HUES6 (cell line): ENCODE measurements around the gene CAMK2A.

Source experiments
- H3K27ac ChIP-seq: 2 replicates; pipeline ENCODE4 v1.7.0; 2013; ENCODE audit warnings: low read depth, mild to moderate bottlenecking, low read length, inconsistent platforms
- H3K27me3 ChIP-seq: 2 replicates; pipeline ENCODE4 v1.6.1; 2013; ENCODE audit warnings: low read length; ENCODE audit not compliant: control insufficient read depth, insufficient read depth
- H3K36me3 ChIP-seq: 2 replicates; pipeline ENCODE4 v1.6.1; 2013; ENCODE audit warnings: low read length; ENCODE audit not compliant: control insufficient read depth, insufficient read depth
- H3K4me1 ChIP-seq: 2 replicates; pipeline ENCODE4 v1.6.1; 2013; ENCODE audit warnings: low read length; ENCODE audit not compliant: control insufficient read depth, insufficient read depth
- H3K4me3 ChIP-seq: 2 replicates; pipeline ENCODE4 v1.5.1; 2013; ENCODE audit warnings: low read depth, low read length
- H3K9ac ChIP-seq: one replicate; pipeline ENCODE4 v1.6.1; 2013; ENCODE audit warnings: mild to moderate bottlenecking, low read length
- H3K9me3 ChIP-seq: 2 replicates; pipeline ENCODE4 v1.6.1; 2013; ENCODE audit warnings: low read depth, low read length; ENCODE audit not compliant: control insufficient read depth, insufficient read depth

CAMK2A gene

DNA sequence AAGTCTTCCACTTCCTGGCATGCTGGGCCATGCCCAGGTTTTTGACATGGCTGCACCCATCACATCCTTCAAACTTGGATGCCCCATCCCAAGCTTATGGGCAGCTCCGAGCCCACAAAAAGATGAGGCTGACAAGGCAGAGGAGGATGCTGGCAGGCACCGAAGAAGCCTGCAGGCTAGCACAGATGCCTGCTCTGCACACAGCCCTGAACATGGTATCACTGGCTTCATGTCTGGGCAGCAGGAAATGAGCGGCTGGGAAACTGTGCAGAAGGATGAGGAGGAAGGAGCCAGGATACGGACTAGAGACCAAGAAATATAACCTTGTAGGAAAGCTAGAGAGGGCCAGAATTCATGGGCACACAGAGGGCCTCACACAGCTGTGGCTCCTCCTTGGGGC, 14.8 kb downstream of the CAMK2A start:
- Histone ChIP-seq H3K9ac (no peak overlapping the region), H3K36me3 (no peaks in the 10 kb centered on the region), H3K27ac (no peak overlapping the region), H3K4me1 (peaks cover 13% of the 10 kb centered on the region), H3K27me3 (no peaks in the 10 kb centered on the region), H3K9me3 (no peaks in the 10 kb centered on the region), H3K4me3 (no peak overlapping the region)

DNA sequence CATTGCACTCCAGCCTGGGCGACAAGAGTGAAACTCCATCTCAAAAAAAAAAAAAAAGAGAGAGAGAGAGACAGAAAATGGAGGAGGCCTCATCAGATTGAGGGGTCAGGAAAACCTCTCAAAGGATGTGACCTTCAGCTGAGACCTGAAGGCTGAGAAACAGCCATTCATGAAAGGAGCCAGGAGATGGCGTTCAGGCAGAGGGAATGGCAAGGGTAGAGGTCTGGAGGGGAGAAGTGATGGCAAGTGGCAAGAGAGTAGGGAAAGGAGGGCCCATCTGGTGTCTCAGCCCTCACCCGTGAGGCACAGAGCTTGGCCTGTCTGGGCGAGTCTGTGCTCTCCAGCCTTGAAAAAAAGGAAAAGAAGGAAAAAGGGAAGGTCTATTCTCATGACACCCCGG, 17.0 kb downstream of the CAMK2A start:
- no peaks in the 10 kb centered on the region for H3K27me3 ChIP-seq
- no peak overlapping the region for H3K4me3 ChIP-seq
- no peaks in the 10 kb centered on the region for H3K36me3 ChIP-seq
- peaks cover 16% of the 10 kb centered on the region for H3K4me1 ChIP-seq
- no peak overlapping the region for H3K9ac ChIP-seq
- H3K27ac ChIP-seq = no peak overlapping the region
- no peaks in the 10 kb centered on the region for H3K9me3 ChIP-seq

- H3K4me1 ChIP-seq = peaks cover 16% of the 10 kb centered on the region
- no peak overlapping the region for H3K4me3 ChIP-seq
- H3K27ac ChIP-seq = no peak overlapping the region
- no peaks in the 10 kb centered on the region for H3K27me3 ChIP-seq
- H3K9me3 ChIP-seq = no peaks in the 10 kb centered on the region
- no peaks in the 10 kb centered on the region for H3K36me3 ChIP-seq
- H3K9ac ChIP-seq = no peak overlapping the region
Observed at GRCh38 chr5:150271923-150272322, 17.6 kb downstream of the CAMK2A start.

DNA sequence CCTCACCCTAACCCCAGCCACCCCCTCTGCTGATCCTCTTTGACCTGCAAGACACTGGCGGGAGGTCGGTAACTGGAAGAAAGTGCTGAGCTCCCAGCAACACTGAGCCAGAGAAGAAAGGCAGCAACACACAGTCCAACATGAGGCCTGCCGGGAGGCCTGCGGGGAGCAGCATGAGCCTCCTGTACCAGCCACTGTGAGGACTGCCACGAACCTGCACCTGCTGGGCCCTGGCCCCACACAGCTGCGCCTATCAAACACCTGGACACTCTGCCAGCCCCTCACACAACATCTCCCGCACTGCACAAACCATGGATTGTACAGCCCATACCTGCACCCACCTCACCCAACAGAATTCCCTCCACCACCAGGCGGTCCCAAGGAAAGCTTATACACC, 18.3 kb downstream of the CAMK2A start:
- Histone ChIP-seq H3K36me3 (no peaks in the 10 kb centered on the region), H3K27ac (no peak overlapping the region), H3K27me3 (no peaks in the 10 kb centered on the region), H3K4me1 (peaks cover 16% of the 10 kb centered on the region), H3K9me3 (no peaks in the 10 kb centered on the region), H3K4me3 (no peak overlapping the region), H3K9ac (no peak overlapping the region)

GRCh38 chr5:150270541-150271295, 18.9 kb downstream of the CAMK2A start:
- no peak overlapping the region for H3K27ac ChIP-seq

GRCh38 chr5:150266871-150267291, 22.7 kb downstream of the CAMK2A start:
- no peak overlapping the region for H3K9ac ChIP-seq
- H3K9me3 ChIP-seq = no peaks in the 10 kb centered on the region
- peaks cover 33% of the 10 kb centered on the region for H3K4me1 ChIP-seq
- H3K4me3 ChIP-seq = no peak overlapping the region
- no peak overlapping the region for H3K27ac ChIP-seq
- no peaks in the 10 kb centered on the region for H3K36me3 ChIP-seq
- no peaks in the 10 kb centered on the region for H3K27me3 ChIP-seq

More at GRCh38 chr5:150270541-150271295, 18.9 kb downstream of the CAMK2A start:
- H3K4me1 ChIP-seq = peaks cover 16% of the 10 kb centered on the region
- no peak overlapping the region for H3K4me3 ChIP-seq
- H3K9me3 ChIP-seq = no peaks in the 10 kb centered on the region
- no peak overlapping the region for H3K9ac ChIP-seq
- no peaks in the 10 kb centered on the region for H3K36me3 ChIP-seq
- no peaks in the 10 kb centered on the region for H3K27me3 ChIP-seq

DNA sequence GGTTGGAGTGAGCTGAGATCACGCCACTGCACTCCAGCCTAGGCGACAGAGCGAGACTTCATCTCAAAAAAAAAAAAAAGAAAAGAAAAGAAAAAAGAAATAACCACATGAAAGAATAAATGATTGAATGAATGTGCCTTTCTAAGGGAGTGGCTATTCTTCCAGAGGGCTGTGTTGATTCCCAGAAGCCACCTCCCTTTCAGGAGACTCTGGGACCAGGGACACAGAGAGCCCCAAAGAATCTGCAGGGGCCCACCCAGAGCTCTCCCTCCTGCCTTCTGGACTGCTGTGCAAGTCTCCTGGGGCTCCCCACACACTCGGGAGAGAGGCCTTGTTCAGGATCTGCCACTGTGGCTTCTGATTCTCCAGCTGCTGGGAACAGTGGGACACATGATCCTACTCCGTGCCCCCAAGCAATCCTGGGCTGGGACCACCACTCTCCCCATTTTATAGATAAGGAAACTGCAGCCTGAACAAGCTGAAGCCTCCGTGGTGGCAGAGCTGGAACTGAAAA, 23.6 kb downstream of the CAMK2A start:
- Histone ChIP-seq H3K27ac (no peak overlapping the region), H3K9ac (no peak overlapping the region)

GRCh38 chr5:150264667-150265603, 24.6 kb downstream of the CAMK2A start:
- Histone ChIP-seq H3K4me1 (peaks cover 21% of the 10 kb centered on the region; the same call in 1 of the 2 replicates), H3K27ac (no peak overlapping the region), H3K9ac (no peak overlapping the region), H3K36me3 (no peaks in the 10 kb centered on the region), H3K9me3 (no peaks in the 10 kb centered on the region), H3K27me3 (no peaks in the 10 kb centered on the region), H3K4me3 (no peak overlapping the region)

More for the DNA sequence above, 23.6 kb downstream of the CAMK2A start:
- no peaks in the 10 kb centered on the region for H3K36me3 ChIP-seq
- no peak overlapping the region for H3K4me3 ChIP-seq
- no peaks in the 10 kb centered on the region for H3K9me3 ChIP-seq
- no peaks in the 10 kb centered on the region for H3K27me3 ChIP-seq
- peaks cover 31% of the 10 kb centered on the region for H3K4me1 ChIP-seq

- no peak overlapping the region for H3K9ac ChIP-seq
- H3K4me3 ChIP-seq = no peak overlapping the region
- no peak overlapping the region for H3K27ac ChIP-seq
Observed at GRCh38 chr5:150263801-150264621, 25.6 kb downstream of the CAMK2A start.

GRCh38 chr5:150263375-150263775, 26.2 kb downstream of the CAMK2A start:
- Histone ChIP-seq H3K27me3 (no peaks in the 10 kb centered on the region), H3K36me3 (no peaks in the 10 kb centered on the region), H3K9me3 (no peaks in the 10 kb centered on the region), H3K9ac (no peak overlapping the region), H3K27ac (no peak overlapping the region), H3K4me1 (peaks cover 17% of the 10 kb centered on the region; the same call in 1 of the 2 replicates), H3K4me3 (no peak overlapping the region)

More at GRCh38 chr5:150263801-150264621, 25.6 kb downstream of the CAMK2A start:
- Histone ChIP-seq H3K36me3 (no peaks in the 10 kb centered on the region), H3K27me3 (no peaks in the 10 kb centered on the region), H3K9me3 (no peaks in the 10 kb centered on the region), H3K4me1 (peaks cover 17% of the 10 kb centered on the region; the same call in 1 of the 2 replicates)
